ENCODE data around the gene IFI30.

- TF ChIP-seq CTCF (IDR thresholded peaks at IDR 0.05) (no peak), ZFX (IDR thresholded peaks at IDR 0.05; ENCODE audit: borderline replicate concordance) (no peak)
Measured at GRCh38 chr19:18144361-18144760, 29.3 kb upstream of the IFI30 start.

All from 22Rv1 (cell line).